DOHH2 (cell line): Measurements from ENCODE around the gene DNER.

Experiments
- CTCF ChIP-seq: fragments of 200-600 bp; sonication (generic); IDR thresholded peaks from one replicate; pipeline ENCODE4 v1.5.1; 2014; ENCODE audit warnings: antibody characterized with exemption, mild to moderate bottlenecking, low read depth, low read length; ENCODE audit not compliant: poor library complexity, severe bottlenecking
- EZH2phosphoT487 ChIP-seq: fragments of 200-600 bp; sonication (generic); IDR thresholded peaks from 2 replicates; pipeline ENCODE4 v1.6.1; 2017; ENCODE audit warnings: borderline replicate concordance, mild to moderate bottlenecking, antibody characterized with exemption, low read length, moderate library complexity, mixed read lengths

DNA sequence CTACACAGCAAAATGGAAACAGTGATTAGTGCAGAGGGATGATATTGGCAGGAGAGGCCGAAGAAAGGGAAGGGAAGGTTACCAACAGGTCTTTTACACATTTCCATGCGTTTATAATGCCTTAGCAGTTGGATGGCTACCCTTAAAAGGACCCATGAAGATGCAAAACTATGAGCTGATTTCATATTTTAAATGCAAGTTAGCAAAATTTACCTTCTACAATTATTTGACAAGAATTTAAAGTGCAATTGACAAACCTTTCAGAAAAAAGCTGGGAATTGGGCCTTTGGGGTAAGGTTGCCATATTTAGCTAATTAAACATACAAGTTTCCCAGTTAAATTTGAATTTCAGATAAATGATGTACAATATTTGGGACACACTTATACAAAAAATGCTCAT, 13.3 kb downstream of the DNER start:
- TF ChIP-seq CTCF (no peak), EZH2phosphoT487 (no peak)
